ENCODE measurements around the gene TMCO6.
"Not testable (repeated sequence)": the region's sequence is repeated elsewhere in the genome, so short reads cannot be mapped to it uniquely, and the experiment has no call there.

TMCO6 gene

GRCh38 chr5:140631036-140631417 lies 8.2 kb upstream of the TMCO6 start:
- DNase-seq = no peak

DNA sequence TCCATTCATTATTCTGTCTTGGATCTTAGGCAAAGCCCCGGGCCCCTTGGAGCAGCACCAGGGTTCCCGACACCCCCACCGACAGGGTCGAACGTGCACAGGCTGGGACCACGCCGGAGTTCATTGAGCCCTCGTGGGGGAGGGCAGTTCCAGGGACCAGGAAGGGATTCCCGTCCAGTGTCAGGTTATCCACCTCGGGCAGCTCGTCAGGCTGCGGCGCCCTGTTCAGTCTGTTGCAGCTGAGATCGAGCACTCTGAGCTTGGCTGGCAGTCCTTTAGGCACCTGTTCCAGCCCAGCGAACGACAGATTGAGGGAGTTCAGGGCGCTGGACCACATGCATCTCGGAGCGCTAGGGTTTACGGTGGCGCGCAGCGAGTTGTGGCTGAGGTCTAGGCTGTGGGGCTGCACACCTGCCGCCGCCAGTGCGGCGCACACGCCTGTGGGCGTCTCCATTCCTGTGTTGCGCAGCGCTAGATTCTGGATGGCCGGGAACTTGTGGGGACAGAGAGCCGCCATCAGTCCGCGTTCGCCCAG lies 7.4 kb upstream of the TMCO6 start:
- peak in 1 of 2 experiments; percentile 11 for DNase-seq

DNA sequence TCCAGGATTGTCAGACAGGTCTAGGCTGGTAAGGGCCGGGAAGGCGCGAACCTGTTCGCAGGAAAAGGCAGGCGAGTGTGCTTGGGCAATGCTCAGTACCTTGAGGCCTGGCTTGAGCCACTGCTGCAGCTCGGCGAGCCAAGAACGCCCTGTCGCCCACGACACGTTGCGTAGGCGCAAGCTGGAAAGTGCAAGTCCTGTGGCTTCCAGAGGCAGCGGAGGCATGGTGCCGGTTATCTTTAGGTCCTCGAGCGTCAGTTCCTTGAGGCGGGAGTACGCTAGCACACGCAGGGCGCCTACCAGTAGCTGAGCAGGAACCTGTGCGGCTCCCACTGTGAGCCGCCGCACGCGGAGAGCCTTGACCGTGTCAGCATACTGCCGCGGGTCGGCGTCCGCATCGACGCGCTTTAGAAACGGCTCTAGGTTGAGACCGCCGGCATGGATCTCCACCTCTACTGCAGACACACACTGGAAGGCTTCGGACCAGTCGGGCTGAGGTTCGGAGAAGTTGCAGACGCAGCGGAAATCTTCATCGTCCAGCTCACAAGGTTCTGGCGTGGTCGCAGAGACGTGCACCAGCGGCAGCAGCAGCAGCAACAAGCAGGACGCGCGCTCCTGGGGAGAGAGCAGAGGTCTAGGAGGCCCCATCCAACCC lies 6.8 kb upstream of the TMCO6 start:
- peak in 1 of 2 experiments; percentile 7 for DNase-seq

DNA sequence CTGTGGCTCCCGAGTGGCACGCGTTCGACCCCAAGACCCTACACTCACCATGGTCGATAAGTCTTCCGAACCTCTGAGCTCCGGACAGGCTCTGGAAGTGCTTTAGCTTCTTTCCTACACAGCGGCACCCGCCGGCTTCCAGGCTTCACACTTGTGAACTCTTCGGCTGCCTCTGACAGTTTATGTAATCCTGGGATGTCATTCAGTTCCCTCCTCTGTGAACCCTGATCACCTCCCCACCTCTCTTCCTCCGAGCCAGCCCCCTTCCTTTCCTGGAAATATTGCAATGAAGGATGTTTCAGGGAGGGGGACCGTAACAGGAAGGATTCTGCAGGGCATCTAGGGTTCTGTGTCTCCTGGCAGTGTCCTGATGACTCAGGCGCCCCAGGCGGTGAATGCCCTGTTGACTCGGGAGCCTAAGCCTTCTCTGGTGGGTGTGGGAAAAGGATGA lies 6.2 kb upstream of the TMCO6 start, which contains the start of gene CD14:
Gene CD14, minus strand, starts transcription at position 155 of the 451 bp plus-strand sequence. Its CDS starts 104 bp downstream, at position 51.
- DNase-seq = peak in 1 of 2 experiments; percentile 22

GRCh38 chr5:140633501-140633900 lies 5.8 kb upstream of the TMCO6 start:
- no peak for DNase-seq

- DNase-seq = no peak
Observed at GRCh38 chr5:140634103-140634502, 5.1 kb upstream of the TMCO6 start.

DNA sequence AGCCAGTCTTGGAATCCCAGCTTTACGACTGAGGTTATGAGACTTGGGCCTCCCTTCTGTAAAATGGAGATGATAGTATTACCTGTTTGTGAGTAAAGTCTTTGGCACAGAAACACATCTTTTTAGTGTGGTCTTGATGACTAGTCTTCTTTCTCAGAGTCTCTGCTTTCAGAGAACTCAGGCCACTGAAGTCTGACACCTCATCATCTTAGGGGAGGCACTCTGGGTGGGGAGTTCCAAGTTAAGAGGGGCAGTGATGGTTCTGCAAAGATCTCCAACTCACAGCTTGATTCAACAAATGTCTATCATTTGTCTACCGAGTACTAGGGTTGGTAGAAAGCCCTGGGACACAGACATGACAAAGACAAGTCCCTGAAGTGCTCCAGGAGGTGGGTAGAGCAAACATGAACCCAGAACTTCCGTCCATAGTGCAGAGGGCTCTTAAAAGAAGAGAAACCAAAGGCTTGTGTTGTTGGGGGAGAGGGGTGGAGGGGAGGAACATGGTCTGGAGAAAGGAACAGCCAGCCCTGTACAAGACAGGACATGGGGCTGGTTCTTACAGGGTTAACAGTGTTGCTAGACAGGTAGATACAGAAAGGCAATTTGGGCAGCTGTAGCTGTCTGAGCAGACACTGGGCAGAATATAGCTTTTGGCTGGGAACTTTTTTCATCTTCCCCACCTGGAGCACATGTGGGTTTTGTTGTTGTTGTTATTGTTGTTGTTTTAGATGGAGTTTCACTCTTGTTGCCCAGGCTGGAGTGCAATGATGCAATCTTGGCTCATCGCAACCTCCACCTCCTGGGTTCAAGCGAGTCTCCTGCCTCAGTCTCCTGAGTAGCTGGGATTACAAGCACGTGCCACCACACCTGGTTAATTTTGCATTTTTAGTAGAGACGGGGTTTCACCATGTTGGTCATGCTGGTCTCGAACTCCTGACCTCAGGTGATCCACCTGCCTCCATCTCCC lies 3.7 kb upstream of the TMCO6 start:
- DNase-seq = no peak

GRCh38 chr5:140637371-140638100 lies 1.7 kb upstream of the TMCO6 start:
- DNase-seq = no peak

DNA sequence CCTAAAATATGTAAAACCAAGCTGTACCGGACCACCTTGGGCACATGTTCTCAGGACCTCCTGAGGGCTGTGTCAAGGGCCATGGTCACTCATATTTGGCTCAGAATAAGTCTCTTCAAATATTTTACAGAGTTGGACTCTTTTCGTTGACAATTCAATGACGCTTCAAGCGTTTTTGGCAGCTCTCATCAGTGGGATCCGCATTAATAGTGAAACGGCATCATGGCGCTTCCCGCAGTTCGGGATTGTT lies 428 bp upstream of the TMCO6 start:
- not testable (repeated sequence) for DNase-seq

- no peak for DNase-seq
Observed at GRCh38 chr5:140641716-140642115, 2.5 kb downstream of the TMCO6 start.

DNA sequence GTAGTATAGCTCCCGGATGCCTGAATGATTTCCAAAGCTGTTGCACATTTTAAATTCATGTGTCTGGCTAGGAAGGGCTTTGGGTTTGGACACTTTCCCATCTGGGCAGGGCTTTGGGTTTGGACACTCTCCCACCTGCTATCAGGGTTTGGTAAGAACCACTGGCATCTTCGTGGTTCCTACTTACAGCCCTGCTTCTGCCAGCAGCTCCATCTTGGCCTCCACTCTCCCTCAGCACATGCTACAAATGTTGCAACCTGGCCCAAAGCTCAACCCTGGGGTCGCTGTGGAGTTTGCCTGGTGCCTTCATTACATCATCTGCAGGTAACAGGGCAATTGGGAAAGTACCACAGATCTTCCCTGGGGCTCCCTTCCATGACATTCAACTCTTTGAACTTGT lies 3.5 kb downstream of the TMCO6 start:
- no peak for DNase-seq

DNA sequence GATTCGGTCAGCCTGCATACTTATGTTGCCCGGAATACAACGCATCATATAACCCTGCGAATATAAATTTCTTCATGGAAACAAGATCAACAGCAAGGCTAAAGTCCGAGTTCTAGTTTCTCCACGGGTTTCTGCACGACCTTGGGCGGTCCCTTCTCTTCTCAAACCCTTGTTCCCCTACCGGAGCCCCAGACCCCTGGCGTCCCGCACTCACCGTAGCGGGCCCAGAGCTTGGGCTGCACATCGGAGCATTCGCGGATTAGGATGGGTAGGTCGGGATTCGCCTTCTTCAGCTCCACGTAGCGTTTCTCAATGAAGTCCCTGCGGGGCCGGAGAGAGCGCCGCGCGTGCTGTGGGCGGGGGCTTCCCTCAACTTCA lies 7.8 kb downstream of the TMCO6 start:
- DNase-seq = no peak

DNA sequence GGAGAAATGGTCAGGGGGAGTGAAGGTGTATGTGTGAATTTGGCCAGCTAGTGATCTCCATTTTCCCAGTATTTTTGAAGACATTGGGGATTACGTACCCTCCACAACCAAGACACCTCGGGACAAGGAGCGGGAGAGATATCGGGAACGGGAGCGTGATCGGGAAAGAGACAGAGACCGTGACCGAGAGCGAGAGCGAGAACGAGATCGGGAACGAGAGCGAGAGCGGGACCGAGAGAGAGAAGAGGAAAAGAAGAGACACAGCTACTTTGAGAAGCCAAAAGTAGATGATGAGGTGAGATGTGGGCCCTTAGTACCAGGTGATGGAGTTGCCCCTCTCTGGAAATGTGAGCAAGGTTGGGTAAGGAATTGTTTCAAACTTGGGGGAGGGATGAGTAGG lies 19.6 kb downstream of the TMCO6 start:
- DNase-seq = no peak

- not testable (repeated sequence) for DNase-seq
Observed at GRCh38 chr5:140660371-140660770, 21.1 kb downstream of the TMCO6 start.

DNA sequence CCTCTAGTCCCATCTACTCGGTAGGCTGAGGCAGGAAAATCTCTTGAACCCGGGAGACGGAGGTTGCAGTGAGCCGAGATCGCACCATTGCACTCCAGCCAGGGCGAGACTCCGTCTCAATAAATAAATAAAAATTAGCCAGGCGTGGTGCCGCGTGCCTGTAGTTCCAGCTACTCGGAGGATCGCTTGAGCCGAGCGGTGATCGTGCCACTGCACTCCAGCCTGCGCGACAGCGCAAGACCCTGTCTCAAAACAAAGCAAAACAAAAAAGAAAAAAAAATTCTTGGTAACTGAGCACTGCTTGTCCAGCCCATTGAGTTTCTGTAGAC lies 24.7 kb downstream of the TMCO6 start:
- no peak for DNase-seq

GRCh38 chr5:140664359-140665119 lies 25.3 kb downstream of the TMCO6 start, which contains the start of gene WDR55:
WDR55 (plus strand) TSS chr5:140664904; CDS start chr5:140664913, 9 bp downstream.
- peak; percentile 92 to 95 for DNase-seq

DNA sequence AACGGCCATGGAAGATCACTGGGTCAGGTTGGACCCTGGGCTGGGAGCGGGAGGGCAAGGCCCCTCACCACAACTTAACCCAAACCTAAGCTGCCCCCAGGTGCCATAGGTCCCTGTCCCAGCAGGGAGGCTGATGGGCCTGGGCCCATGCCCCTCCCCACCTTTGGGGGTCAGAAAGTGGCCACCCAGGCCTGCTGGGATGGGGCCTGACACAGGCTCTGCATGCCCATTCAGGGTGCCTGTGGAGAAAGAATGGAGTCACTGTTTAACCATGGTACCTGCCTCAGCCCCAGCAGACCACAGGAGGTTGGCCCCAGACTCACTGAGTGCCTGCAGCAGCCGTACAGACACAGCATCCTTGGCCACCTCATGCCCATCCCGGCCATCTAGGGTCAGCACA lies 31.8 kb downstream of the TMCO6 start:
- not testable (repeated sequence) for DNase-seq

GRCh38 chr5:140671472-140672125 lies 32.3 kb downstream of the TMCO6 start:
- no peak for DNase-seq

DNA sequence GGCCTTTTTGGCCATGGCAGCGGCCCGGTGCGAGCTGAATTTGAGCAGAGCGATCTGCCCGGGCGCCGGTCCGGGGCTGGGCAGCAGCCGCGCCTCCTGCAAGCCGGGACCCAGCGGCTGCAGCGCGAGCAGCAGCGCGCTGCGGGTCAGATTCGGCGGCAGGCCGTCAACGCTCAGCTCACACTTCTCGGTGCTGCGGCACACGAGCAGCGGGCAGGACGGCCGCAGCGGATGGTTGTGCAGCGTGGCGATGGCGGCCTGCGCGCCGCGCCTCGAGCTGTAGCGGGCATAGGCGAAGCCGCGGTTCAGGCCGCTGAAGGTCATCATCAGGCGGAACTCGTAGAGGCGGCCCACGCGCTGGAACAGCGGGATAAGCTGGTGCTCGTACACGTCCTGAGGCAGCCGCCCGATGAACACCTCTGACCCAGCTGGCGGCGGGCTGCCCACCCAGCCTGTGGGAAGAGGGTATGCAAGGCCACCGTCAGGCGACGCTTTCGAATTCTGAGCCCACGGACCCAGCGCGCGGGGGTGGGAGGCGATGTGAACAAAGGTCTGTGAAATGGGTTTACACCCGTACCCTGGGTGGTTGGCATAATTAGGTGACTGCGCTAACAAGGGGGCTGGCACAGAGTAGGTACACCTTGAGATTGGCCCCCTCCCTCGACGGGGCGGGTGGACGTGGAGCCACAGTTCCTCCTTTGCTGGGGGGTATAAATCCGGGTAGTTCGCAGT lies 33.4 kb downstream of the TMCO6 start:
- DNase-seq = peak; percentile 17 to 33

- DNase-seq = no peak
Observed at GRCh38 chr5:140673187-140673976, 34.1 kb downstream of the TMCO6 start, which contains the start of gene DND1. DND1 (minus strand) TSS chr5:140673576; CDS start chr5:140673542, 34 bp downstream.
